Fibroblast of lung (primary cell): ENCODE measurements around the gene ABCF2. TPM values are rescaled to one million over a fixed set of nuclear protein-coding genes. Genes with fewer than 3 reads are reported as not detected.

Experiments used
- DNase-seq, 2 donors: peaks; one replicate each; pipeline versions ENCODE4 v3.0.0 to v3.0.0-alpha.2; 2010; ENCODE audit warnings: low read depth in 2 of 2
- H2AFZ ChIP-seq: 2 replicates; pipeline ENCODE4 v1.5.1; 2012; ENCODE audit warnings: low read length, control low read depth, inconsistent platforms
- H3K27ac ChIP-seq: 2 replicates; pipeline ENCODE4 v1.5.1; 2011; ENCODE audit warnings: low read length, control low read depth; ENCODE audit not compliant: insufficient read depth
- H3K27me3 ChIP-seq: 2 replicates; pipeline ENCODE4 v1.5.1; 2011; ENCODE audit warnings: mild to moderate bottlenecking, low read length; ENCODE audit not compliant: control insufficient read depth, insufficient read depth
- H3K36me3 ChIP-seq: 2 replicates; pipeline ENCODE4 v1.5.1; 2011; ENCODE audit warnings: low read length; ENCODE audit not compliant: control insufficient read depth, insufficient read depth
- H3K4me1 ChIP-seq: 2 replicates; pipeline ENCODE4 v1.5.1; 2011; ENCODE audit warnings: low read length; ENCODE audit not compliant: control insufficient read depth, insufficient read depth; ENCODE audit errors: extremely low read depth
- H3K4me2 ChIP-seq: 2 replicates; pipeline ENCODE4 v1.5.1; 2011; ENCODE audit warnings: low read length, control low read depth; ENCODE audit not compliant: insufficient read depth; ENCODE audit errors: extremely low read depth
- H3K4me3 ChIP-seq, 4 experiments: fragments of 200-600 bp in 1 of 4; sonication (generic) in 1 of 4; replicated peaks in 1 of 4; 2 replicates each; pipeline ENCODE4 v1.5.1; 2011 to 2016; ENCODE audit warnings: low read length in 4 of 4, low read depth in 3 of 4, mild to moderate bottlenecking in 3 of 4, control low read depth in 2 of 4, inconsistent platforms in 1 of 4, mixed read lengths in 1 of 4; ENCODE audit not compliant: insufficient read depth in 1 of 4; ENCODE audit errors: control extremely low read depth in 1 of 4
- H3K79me2 ChIP-seq: 2 replicates; pipeline ENCODE4 v1.5.1; 2012; ENCODE audit warnings: mild to moderate bottlenecking, low read length, inconsistent platforms; ENCODE audit not compliant: control insufficient read depth, insufficient read depth
- H3K9ac ChIP-seq: 2 replicates; pipeline ENCODE4 v1.5.1; 2011; ENCODE audit warnings: mild to moderate bottlenecking, low read length, control low read depth; ENCODE audit not compliant: insufficient read depth
- H3K9me3 ChIP-seq: 2 replicates; pipeline ENCODE4 v1.5.1; 2012; ENCODE audit warnings: low read depth, low read length; ENCODE audit not compliant: control insufficient read depth, insufficient read depth
- H4K20me1 ChIP-seq: 2 replicates; pipeline ENCODE4 v1.5.1; 2011; ENCODE audit warnings: low read length; ENCODE audit not compliant: control insufficient read depth, insufficient read depth; ENCODE audit errors: extremely low read depth
- EZH2 ChIP-seq: IDR thresholded peaks from 2 replicates; pipeline ENCODE4 v1.5.1; 2012; ENCODE audit warnings: low read length, control low read depth, mild to moderate bottlenecking; ENCODE audit errors: missing control alignments
- polyA plus RNA-seq, 2 donors: library from polyadenylated mRNA; depleted of rRNA in 1 of 2; stranded (reverse) in 1 of 2; unstranded in 1 of 2; fragments of >200 nt; gene quantifications; 2 replicates each; pipeline ENCODE4 v1.2.1, GENCODE V29; 2011 to 2012; ENCODE audit warnings: missing spikeins in 1 of 2
- total RNA-seq: library from RNA; depleted of rRNA; stranded (reverse); fragments of >200 nt; gene quantifications from 2 replicates; pipeline ENCODE4 v1.2.1, GENCODE V29; 2014
- TF ChIP-seq, protein P1 (sequence below), 2 donors: IDR thresholded peaks in 1 of 2; conservative IDR thresholded peaks in 1 of 2; 1 replicate in 1 of 2; 2 replicates in 1 of 2; pipeline ENCODE4 v1.5.1; 2011 to 2012; ENCODE audit warnings: low read length in 2 of 2, control low read depth in 1 of 2, inconsistent platforms in 1 of 2, low read depth in 1 of 2, mild to moderate bottlenecking in 1 of 2

Gene ABCF2
- total and polyA plus RNA-seq, 2 donors (not counting 1 experiment from before 2014, with no cell fraction given), result 41.6 to 46.4 TPM

DNA sequence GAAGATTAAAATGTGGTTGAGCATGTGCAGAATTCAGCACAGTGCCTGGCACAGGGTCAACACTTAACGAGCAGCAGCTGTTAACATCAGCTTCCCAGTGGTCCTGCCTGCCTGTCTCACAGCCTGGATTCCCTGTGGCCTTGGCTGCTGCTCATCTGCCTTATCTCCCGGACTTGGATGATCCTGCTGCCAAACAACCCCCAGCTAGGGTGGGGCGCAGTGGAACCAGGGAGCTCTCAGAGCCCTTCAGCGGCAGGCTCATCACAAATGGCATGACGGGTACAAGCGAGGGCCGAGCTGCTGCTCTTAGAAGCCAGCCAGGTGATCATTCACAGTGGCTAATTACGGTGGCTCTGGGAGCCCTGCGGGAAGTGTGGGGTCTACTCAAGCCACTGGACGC lies 34.5 kb upstream of the ABCF2 start:
- no peak overlapping the region for H2AFZ ChIP-seq
- H3K27me3 ChIP-seq, result peaks cover 27% of the 10 kb centered on the region
- no peaks in the 10 kb centered on the region for H3K79me2 ChIP-seq
- H3K4me1 ChIP-seq, result no peaks in the 10 kb centered on the region
- DNase-seq, result no peak
- no peak overlapping the region for H3K9ac ChIP-seq
- H3K9me3 ChIP-seq, result no peaks in the 10 kb centered on the region
- H3K36me3 ChIP-seq, result no peaks in the 10 kb centered on the region
- no peak overlapping the region for H3K4me3 ChIP-seq
- no peaks in the 10 kb centered on the region for H4K20me1 ChIP-seq
- no peak overlapping the region for H3K27ac ChIP-seq
- no peak overlapping the region for H3K4me2 ChIP-seq
- no peak for TF ChIP-seq EZH2
- TF ChIP-seq, protein P1, sequence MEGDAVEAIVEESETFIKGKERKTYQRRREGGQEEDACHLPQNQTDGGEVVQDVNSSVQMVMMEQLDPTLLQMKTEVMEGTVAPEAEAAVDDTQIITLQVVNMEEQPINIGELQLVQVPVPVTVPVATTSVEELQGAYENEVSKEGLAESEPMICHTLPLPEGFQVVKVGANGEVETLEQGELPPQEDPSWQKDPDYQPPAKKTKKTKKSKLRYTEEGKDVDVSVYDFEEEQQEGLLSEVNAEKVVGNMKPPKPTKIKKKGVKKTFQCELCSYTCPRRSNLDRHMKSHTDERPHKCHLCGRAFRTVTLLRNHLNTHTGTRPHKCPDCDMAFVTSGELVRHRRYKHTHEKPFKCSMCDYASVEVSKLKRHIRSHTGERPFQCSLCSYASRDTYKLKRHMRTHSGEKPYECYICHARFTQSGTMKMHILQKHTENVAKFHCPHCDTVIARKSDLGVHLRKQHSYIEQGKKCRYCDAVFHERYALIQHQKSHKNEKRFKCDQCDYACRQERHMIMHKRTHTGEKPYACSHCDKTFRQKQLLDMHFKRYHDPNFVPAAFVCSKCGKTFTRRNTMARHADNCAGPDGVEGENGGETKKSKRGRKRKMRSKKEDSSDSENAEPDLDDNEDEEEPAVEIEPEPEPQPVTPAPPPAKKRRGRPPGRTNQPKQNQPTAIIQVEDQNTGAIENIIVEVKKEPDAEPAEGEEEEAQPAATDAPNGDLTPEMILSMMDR (conservative IDR thresholded peaks at IDR 0.05 in 1 of 2, IDR thresholded peaks at IDR 0.05 in 1 of 2; ENCODE audit: low read depth in 1 of 2, low read length in 2 of 2), result no peak

DNA sequence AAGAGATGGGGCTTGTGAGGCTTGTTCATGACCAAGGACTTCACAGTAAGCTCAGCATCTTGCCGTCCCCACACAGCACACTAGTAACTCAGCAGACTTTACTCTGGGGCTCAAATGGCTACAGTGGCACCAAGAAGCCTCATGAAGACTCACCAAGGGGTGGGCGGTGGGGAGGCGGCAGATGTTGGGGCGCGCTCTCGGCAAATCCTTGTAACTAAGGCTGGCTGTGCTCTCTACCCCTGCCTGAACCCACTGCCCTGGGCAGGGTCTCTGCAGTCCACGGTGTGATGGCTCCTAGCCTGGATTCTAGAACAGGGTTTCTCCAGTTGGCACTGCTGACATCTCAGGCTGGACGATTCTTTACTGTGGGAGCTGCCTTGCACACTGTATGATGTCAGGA lies 33.9 kb upstream of the ABCF2 start:
- TF ChIP-seq, protein P1 (conservative IDR thresholded peaks at IDR 0.05 in 1 of 2, IDR thresholded peaks at IDR 0.05 in 1 of 2; ENCODE audit: low read depth in 1 of 2, low read length in 2 of 2), result no peak
- TF ChIP-seq EZH2, result no peak
- Histone ChIP-seq H3K9me3 (no peaks in the 10 kb centered on the region), H2AFZ (no peak overlapping the region), H3K4me2 (no peak overlapping the region), H3K4me3 (no peak overlapping the region), H3K36me3 (no peaks in the 10 kb centered on the region), H3K79me2 (no peaks in the 10 kb centered on the region), H3K9ac (no peak overlapping the region), H4K20me1 (no peaks in the 10 kb centered on the region), H3K27me3 (peaks cover 29% of the 10 kb centered on the region), H3K4me1 (no peaks in the 10 kb centered on the region), H3K27ac (no peak overlapping the region)
- DNase-seq, result no peak

DNA sequence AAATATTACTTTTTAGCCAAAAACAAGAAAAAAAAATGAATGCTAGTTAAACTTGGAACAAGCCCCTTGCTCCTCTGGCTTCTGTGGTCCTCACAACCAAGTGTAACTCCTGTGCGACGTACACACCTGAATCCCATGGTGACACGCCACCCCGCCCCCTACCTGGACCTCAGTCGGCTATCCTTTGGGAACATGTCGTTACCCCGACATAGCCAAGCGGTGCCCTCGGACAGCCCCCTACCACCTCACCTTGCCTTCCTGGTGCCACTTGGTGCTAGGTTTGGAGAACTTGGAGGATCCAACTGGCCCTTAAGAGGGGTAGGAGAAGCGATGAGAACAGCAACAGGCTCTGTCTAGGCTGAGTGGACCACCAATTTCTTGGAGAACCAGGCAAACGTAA lies 33.5 kb upstream of the ABCF2 start:
- H3K27ac ChIP-seq, result no peak overlapping the region
- no peak for TF ChIP-seq EZH2
- TF ChIP-seq, protein P1 (conservative IDR thresholded peaks at IDR 0.05 in 1 of 2, IDR thresholded peaks at IDR 0.05 in 1 of 2; ENCODE audit: low read depth in 1 of 2, low read length in 2 of 2), result no peak
- H3K79me2 ChIP-seq, result no peaks in the 10 kb centered on the region
- H2AFZ ChIP-seq, result no peak overlapping the region
- H4K20me1 ChIP-seq, result no peaks in the 10 kb centered on the region
- no peaks in the 10 kb centered on the region for H3K36me3 ChIP-seq
- H3K4me1 ChIP-seq, result no peaks in the 10 kb centered on the region
- no peak overlapping the region for H3K4me3 ChIP-seq
- no peak overlapping the region for H3K9ac ChIP-seq
- DNase-seq, result no peak
- no peak overlapping the region for H3K4me2 ChIP-seq
- H3K9me3 ChIP-seq, result no peaks in the 10 kb centered on the region
- H3K27me3 ChIP-seq, result peaks cover 29% of the 10 kb centered on the region
